Transverse colon (tissue), 4 donors: ENCODE results near the gene ATP11A. TPM values are rescaled to one million over a fixed set of nuclear protein-coding genes. Genes with fewer than 3 reads are reported as not detected.

Experiments used
- DNase-seq: peaks from one replicate; pipeline ENCODE4 v3.0.0-alpha.2; 2019
- H3K27ac ChIP-seq, 4 donors: fragments of 200-600 bp; sonication (generic); 2 replicates each; pipeline ENCODE4 v1.5.1; 2016 to 2018; ENCODE audit warnings: inconsistent platforms in 4 of 4
- H3K27me3 ChIP-seq: fragments of 200-600 bp; sonication (generic); 2 replicates; pipeline ENCODE4 v1.5.1; 2017; ENCODE audit warnings: inconsistent platforms
- H3K36me3 ChIP-seq, 4 donors: fragments of 200-600 bp; sonication (generic); 2 replicates each; pipeline ENCODE4 v1.5.1; 2017 to 2019; ENCODE audit warnings: inconsistent platforms in 4 of 4
- H3K4me1 ChIP-seq, 4 donors: fragments of 200-600 bp; sonication (generic); 2 replicates each; pipeline ENCODE4 v1.5.1; 2017 to 2020; ENCODE audit warnings: inconsistent platforms in 4 of 4
- H3K4me3 ChIP-seq, 4 donors: fragments of 200-600 bp; sonication (generic); 1 replicate in 1 of 4; 2 replicates in 3 of 4; pipeline versions ENCODE4 v1.5.1 to v1.6.1; 2017 to 2019; ENCODE audit warnings: inconsistent platforms in 4 of 4
- H3K9me3 ChIP-seq, 2 donors: fragments of 200-600 bp; sonication (generic); 2 replicates each; pipeline ENCODE4 v1.5.1; 2017 to 2019; ENCODE audit warnings: inconsistent platforms in 2 of 2
- EP300 ChIP-seq: sonication (generic); formaldehyde crosslinking; IDR thresholded peaks from one replicate; pipeline ENCODE4 v1.6.1; 2017; ENCODE audit warnings: antibody characterized with exemption, low read depth
- POLR2A ChIP-seq: fragments of 450-650 bp; IDR thresholded peaks from one replicate; pipeline ENCODE4 v1.6.1; 2016; ENCODE audit warnings: antibody characterized with exemption, mild to moderate bottlenecking, moderate library complexity
- POLR2AphosphoS5 ChIP-seq, 3 donors: sonication (generic); formaldehyde crosslinking; IDR thresholded peaks; one replicate each; pipeline ENCODE4 v1.6.1; 2016; ENCODE audit warnings: antibody characterized with exemption in 3 of 3
- WGBS, 2 donors: methylation state at CpG; one replicate each; pipeline ENCODE4 v1.1.5; 2018; ENCODE audit warnings: low coverage in 1 of 2; 5-methylcytosine and 5-hydroxymethylcytosine counted together
- in situ Hi-C, 4 donors: fragments of 200-750 bp; cut with MboI; loops; one replicate each; pipeline versions ENCODE4 v1.15.0 to v1.15.1; 2017; ENCODE audit warnings: low sequenced_read_pairs in 3 of 4, low pct_ligation_motif_present in 1 of 4, low pct_unique_long_range_greater_than_20kb in 1 of 4
- intact Hi-C: fragments of 100-400 bp; cut with DNase I; formaldehyde crosslinking; loops from one replicate; pipeline ENCODE4 v1.15.1; 2023; ENCODE audit warnings: low total_unique reads
- total RNA-seq, 4 donors: library from RNA; depleted of rRNA; stranded (reverse); fragments of >200 nt; gene quantifications; one replicate each; pipeline ENCODE4 v1.1.0, GENCODE V29; 2016
- TF ChIP-seq, protein P1 (sequence below), 5 experiments: fragments of 200-600 bp in 3 of 5; fragments of 450-650 bp in 2 of 5; sonication (generic) in 3 of 5; IDR thresholded peaks; 1 replicate in 2 of 5; 2 replicates in 3 of 5; pipeline ENCODE4 v1.5.1; 2016 to 2017; ENCODE audit warnings: antibody characterized with exemption in 5 of 5, inconsistent platforms in 3 of 5, mild to moderate bottlenecking in 2 of 5, moderate library complexity in 1 of 5

The ATP11A gene
- total RNA-seq, 4 donors from 2014 or later = 10.2 to 17.5 (median 13.3) TPM

DNA sequence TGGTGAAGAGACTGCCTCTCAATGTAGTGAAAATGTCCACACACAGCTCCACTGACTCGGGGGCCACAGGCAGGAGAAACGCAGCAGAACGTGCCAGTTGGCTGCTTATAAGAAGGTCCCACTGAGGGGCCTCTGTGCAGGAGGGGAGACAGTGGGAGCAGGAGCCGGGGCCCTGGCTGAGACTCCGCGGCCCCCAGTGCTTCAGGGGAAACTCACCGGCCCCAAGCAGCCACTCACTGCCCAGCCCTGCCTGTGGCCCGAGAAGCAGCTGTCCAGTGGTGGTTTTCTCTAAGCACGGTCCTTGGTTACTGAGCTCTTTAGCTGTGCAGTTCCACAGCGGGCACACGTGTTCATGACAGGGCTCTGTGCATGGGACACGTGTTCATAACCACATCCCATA, 187.2 kb downstream of the ATP11A start:
- in situ Hi-C loops (no loop called here), intact Hi-C loops (no loop called here)
- Histone ChIP-seq H3K4me3 (no peak overlapping the region), H3K27me3 (no peaks in the 10 kb centered on the region), H3K36me3 (no peaks in the 10 kb centered on the region), H3K4me1 (peaks cover 0 to 7% (median 2%) of the 10 kb centered on the region in 4 donors), H3K27ac (no peak overlapping the region), H3K9me3 (no peaks in the 10 kb centered on the region)
- no peak for TF ChIP-seq POLR2AphosphoS5 (IDR thresholded peaks at IDR 0.05)
- TF ChIP-seq POLR2A = no peak
- TF ChIP-seq, protein P1, sequence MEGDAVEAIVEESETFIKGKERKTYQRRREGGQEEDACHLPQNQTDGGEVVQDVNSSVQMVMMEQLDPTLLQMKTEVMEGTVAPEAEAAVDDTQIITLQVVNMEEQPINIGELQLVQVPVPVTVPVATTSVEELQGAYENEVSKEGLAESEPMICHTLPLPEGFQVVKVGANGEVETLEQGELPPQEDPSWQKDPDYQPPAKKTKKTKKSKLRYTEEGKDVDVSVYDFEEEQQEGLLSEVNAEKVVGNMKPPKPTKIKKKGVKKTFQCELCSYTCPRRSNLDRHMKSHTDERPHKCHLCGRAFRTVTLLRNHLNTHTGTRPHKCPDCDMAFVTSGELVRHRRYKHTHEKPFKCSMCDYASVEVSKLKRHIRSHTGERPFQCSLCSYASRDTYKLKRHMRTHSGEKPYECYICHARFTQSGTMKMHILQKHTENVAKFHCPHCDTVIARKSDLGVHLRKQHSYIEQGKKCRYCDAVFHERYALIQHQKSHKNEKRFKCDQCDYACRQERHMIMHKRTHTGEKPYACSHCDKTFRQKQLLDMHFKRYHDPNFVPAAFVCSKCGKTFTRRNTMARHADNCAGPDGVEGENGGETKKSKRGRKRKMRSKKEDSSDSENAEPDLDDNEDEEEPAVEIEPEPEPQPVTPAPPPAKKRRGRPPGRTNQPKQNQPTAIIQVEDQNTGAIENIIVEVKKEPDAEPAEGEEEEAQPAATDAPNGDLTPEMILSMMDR (IDR thresholded peaks at IDR 0.05) = no peak
- no peak for TF ChIP-seq EP300
- 93% methylated on average over 10 of the region's 12 CpGs; no CpG with 5 or more reads in 1 of the 2 donors for WGBS, 2 donors
- no peak for DNase-seq

DNA sequence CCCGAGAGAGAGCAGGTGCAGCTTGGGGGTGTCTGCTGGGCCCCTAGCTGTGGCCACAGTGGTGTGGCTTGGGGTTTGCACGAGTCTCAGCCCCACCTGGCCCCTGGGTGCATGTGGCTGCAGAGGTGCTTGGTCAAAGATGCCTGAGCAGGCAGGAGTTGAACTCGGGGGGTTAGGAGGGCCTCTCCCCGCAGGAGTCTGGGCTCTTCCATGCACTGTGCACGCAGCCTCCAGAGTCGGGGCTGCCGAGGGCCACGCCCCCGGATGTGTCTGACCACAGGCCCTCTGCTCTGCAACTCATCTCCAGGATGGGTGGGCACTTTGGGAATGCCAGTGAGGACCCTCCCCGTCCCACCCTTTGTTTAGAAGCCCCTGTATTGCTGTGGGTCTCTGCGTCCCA, 187.7 kb downstream of the ATP11A start:
- intact Hi-C loops (no loop called here), in situ Hi-C loops (no loop called here)
- peaks cover 0 to 7% (median 2%) of the 10 kb centered on the region in 4 donors for H3K4me1 ChIP-seq
- H3K36me3 ChIP-seq = no peaks in the 10 kb centered on the region
- no peaks in the 10 kb centered on the region for H3K9me3 ChIP-seq
- H3K4me3 ChIP-seq = no peak overlapping the region
- WGBS, 2 donors = 85% methylated on average over 2 of the region's 11 CpGs; no CpG with 5 or more reads in 1 of the 2 donors
- TF ChIP-seq POLR2A (no peak), EP300 (no peak), POLR2AphosphoS5 (IDR thresholded peaks at IDR 0.05) (no peak)
- TF ChIP-seq, protein P1 (IDR thresholded peaks at IDR 0.05) = no peak
- H3K27ac ChIP-seq = no peak overlapping the region
- H3K27me3 ChIP-seq = no peaks in the 10 kb centered on the region
- DNase-seq = no peak

DNA sequence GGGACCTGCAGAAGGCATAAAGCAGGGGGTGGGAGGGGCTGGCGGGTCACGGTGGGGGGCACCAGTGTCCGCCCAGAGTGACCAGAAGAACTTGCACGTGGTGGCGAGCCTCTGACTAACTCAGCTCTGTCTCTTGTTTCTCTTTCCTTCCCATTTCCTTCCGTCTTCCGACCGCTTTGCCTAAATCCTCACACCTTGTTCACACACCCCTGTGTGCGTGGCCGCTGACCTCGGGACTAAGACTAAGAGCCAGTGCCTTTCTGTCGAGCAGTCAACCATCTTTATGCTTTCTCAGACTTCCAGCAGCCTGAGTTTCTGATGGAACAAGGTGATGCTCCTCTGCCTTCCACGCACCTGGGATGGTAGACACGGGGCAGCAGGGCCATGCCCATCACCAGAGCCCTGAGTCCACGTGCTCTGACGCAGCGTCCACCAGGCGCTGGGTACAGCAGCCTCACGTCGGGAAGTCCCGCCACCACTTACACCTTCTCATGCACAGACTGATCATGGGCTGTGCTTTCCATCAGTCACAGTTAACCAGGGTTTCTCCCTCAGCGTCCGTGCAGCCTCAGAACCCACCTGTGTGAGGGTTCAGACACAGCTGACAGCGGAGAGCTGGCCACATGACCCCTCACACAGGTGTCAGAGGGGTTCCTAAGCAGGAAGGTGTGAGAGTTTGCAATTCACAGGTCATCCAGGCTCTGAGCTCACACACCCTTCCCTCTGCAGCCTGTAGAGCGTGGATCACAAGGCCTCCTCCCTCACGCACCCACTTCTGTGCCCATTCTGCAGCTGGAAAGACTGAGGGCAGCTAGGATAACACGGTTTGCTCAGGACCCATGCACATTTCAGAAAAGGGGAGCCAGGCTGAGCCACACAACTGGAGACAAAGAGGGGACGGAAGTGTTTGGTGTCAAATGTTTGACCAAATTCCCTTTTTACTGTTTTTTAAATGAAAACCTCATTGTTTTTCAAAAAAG, 188.4 kb downstream of the ATP11A start:
- H3K4me1 ChIP-seq = peaks cover 0 to 7% (median 2%) of the 10 kb centered on the region in 4 donors
- H3K9me3 ChIP-seq = no peaks in the 10 kb centered on the region
- no peak overlapping the region for H3K4me3 ChIP-seq
- no peaks in the 10 kb centered on the region for H3K27me3 ChIP-seq
- no peaks in the 10 kb centered on the region for H3K36me3 ChIP-seq
- no peak overlapping the region for H3K27ac ChIP-seq
- 90% methylated on average over 26 of the region's 28 CpGs; no CpG with 5 or more reads in 1 of the 2 donors for WGBS, 2 donors
- DNase-seq = no peak
- intact Hi-C loops = no loop called here
- in situ Hi-C loops = no loop called here
- TF ChIP-seq EP300 (no peak), POLR2A (no peak), POLR2AphosphoS5 (IDR thresholded peaks at IDR 0.05) (no peak)
- TF ChIP-seq, protein P1 (IDR thresholded peaks at IDR 0.05) = no peak

DNA sequence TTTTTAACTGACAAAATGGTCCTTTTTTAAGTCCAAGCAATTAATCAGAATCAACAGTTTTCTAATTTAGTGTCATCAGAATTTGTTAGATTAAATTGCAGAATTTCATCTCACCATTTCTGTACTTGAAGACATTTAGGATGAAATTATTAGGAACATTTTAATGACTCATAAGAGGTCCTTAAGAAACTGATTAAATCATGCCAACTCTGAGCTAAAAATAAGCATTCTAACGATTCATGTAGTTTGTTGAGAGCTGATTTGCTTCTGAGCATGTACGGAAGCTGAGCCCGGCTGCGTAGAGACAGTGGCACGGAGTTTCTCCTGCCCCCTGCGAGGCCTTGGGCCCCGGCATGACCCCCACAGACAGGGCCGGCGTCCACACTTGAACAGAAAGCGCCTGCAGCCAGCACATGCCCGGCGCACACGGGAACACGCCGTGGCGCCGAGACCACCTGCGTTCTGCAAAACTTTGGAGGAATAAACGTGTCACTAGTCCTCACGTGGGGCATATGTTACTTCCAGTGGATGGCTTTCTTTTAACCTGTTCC, 189.5 kb downstream of the ATP11A start:
- intact Hi-C loops = no loop called here
- no peak for TF ChIP-seq POLR2AphosphoS5 (IDR thresholded peaks at IDR 0.05)
- no peak for TF ChIP-seq EP300
- TF ChIP-seq, protein P1 (IDR thresholded peaks at IDR 0.05) = no peak
- TF ChIP-seq POLR2A = no peak
- no peaks in the 10 kb centered on the region for H3K9me3 ChIP-seq
- H3K36me3 ChIP-seq = no peaks in the 10 kb centered on the region
- no peak overlapping the region for H3K27ac ChIP-seq
- in situ Hi-C loops = no loop called here
- 40 to 80% methylated on average over 2 to 20 of the region's 20 CpGs for WGBS, 2 donors
- no peak for DNase-seq
- H3K4me3 ChIP-seq = no peak overlapping the region
- H3K4me1 ChIP-seq = peaks cover 0 to 2% (median 0%) of the 10 kb centered on the region in 4 donors
- no peaks in the 10 kb centered on the region for H3K27me3 ChIP-seq
